H1 (cell line): ENCODE measurements around the gene WDR37. TPM values are rescaled to one million over a fixed set of nuclear protein-coding genes. Genes with fewer than 3 reads are reported as not detected.

Experiments used
- CTCF ChIA-PET: fragments of 300-600 bp; sonication (Branson Sonifier 250); formaldehyde crosslinking; loops from one replicate; lab custom pipeline; 2021; ENCODE audit not compliant: partially characterized antibody; lab: Charles Lee
- POLR2A ChIA-PET: fragments of 300-600 bp; sonication (Branson Sonifier 250); formaldehyde crosslinking; loops from one replicate; lab custom pipeline; 2021; ENCODE audit warnings: inconsistent platforms; ENCODE audit not compliant: partially characterized antibody; lab: Charles Lee
- DNase-seq, 2 experiments: peaks; one replicate each; pipeline versions ENCODE4 v3.0.0 to v3.0.0-alpha.2; 2010 to 2022; ENCODE audit warnings: low spot score in 2 of 2, low read depth in 1 of 2, mixed read lengths in 1 of 2
- FAIRE-seq: peaks from 2 replicates; lab custom pipeline; 2011; peaks lifted over from hg19 to GRCh38; lab: Jason Lieb, UNC
- H2AFZ ChIP-seq: 2 replicates; pipeline ENCODE4 v1.8.1; 2012; ENCODE audit warnings: low read length, inconsistent platforms
- H2AK5ac ChIP-seq: 2 replicates; pipeline ENCODE4 v1.6.1; 2013; ENCODE audit warnings: low read depth, low read length
- H2BK120ac ChIP-seq: replicated peaks from 2 replicates; pipeline ENCODE3; 2013; ENCODE audit warnings: low read depth, low read length, inconsistent platforms
- H2BK12ac ChIP-seq: 2 replicates; pipeline ENCODE4 v1.6.1; 2013; ENCODE audit warnings: low read depth, low read length
- H2BK15ac ChIP-seq: 2 replicates; pipeline ENCODE4 v1.6.1; 2013; ENCODE audit warnings: low read length
- H2BK20ac ChIP-seq: 2 replicates; pipeline ENCODE4 v1.6.1; 2013; ENCODE audit warnings: low read length
- H2BK5ac ChIP-seq: 2 replicates; pipeline ENCODE4 v1.6.1; 2013; ENCODE audit warnings: low read depth, low read length
- H3K14ac ChIP-seq: 2 replicates; pipeline ENCODE4 v1.6.1; 2013; ENCODE audit warnings: inconsistent platforms; ENCODE audit not compliant: insufficient read length
- H3K18ac ChIP-seq: 2 replicates; pipeline ENCODE4 v1.6.1; 2013; ENCODE audit warnings: low read length; ENCODE audit errors: extremely low read depth
- H3K23ac ChIP-seq: 2 replicates; pipeline ENCODE4 v1.6.1; 2013; ENCODE audit warnings: inconsistent platforms; ENCODE audit not compliant: insufficient read length
- H3K23me2 ChIP-seq: 2 replicates; pipeline ENCODE4 v1.6.1; 2013; ENCODE audit warnings: low read depth, low read length
- H3K27ac ChIP-seq: 2 replicates; pipeline ENCODE4 v1.6.1; 2011; ENCODE audit warnings: low read depth, low read length, inconsistent platforms
- H3K27me3 ChIP-seq, 4 experiments: replicated peaks in 1 of 4; 1 replicate in 1 of 4; 2 replicates in 3 of 4; pipeline versions ENCODE4 v1.6.1 to v1.8.1; 2011 to 2013; ENCODE audit warnings: low read length in 3 of 4, mild to moderate bottlenecking in 3 of 4, inconsistent platforms in 2 of 4, mixed read lengths in 2 of 4, moderate library complexity in 1 of 4; ENCODE audit not compliant: control insufficient read depth in 3 of 4, insufficient read depth in 3 of 4; ENCODE audit errors: extremely low read depth in 1 of 4
- H3K36me3 ChIP-seq, 4 experiments: 2 replicates each; pipeline versions ENCODE4 v1.6.1 to v1.8.1; 2011 to 2013; ENCODE audit warnings: mild to moderate bottlenecking in 4 of 4, low read length in 3 of 4, moderate library complexity in 2 of 4, control low read depth in 1 of 4, inconsistent platforms in 1 of 4; ENCODE audit not compliant: insufficient read depth in 4 of 4, control insufficient read depth in 2 of 4
- H3K4ac ChIP-seq: replicated peaks from 2 replicates; pipeline ENCODE3; 2013; ENCODE audit warnings: low read length, low read depth, mixed read lengths, inconsistent platforms; ENCODE audit not compliant: insufficient read length
- H3K4me1 ChIP-seq, 4 experiments: replicated peaks in 1 of 4; 1 replicate in 1 of 4; 2 replicates in 3 of 4; pipeline versions ENCODE4 v1.6.1 to v1.8.1; 2011 to 2013; ENCODE audit warnings: low read length in 3 of 4, inconsistent platforms in 2 of 4, mixed read lengths in 1 of 4; ENCODE audit not compliant: insufficient read depth in 4 of 4, control insufficient read depth in 3 of 4
- H3K4me2 ChIP-seq, 2 experiments: 2 replicates each; pipeline versions ENCODE4 v1.6.1 to v1.8.1; 2011 to 2013; ENCODE audit warnings: low read depth in 2 of 2, low read length in 2 of 2, control low read depth in 1 of 2, inconsistent platforms in 1 of 2, mild to moderate bottlenecking in 1 of 2; ENCODE audit not compliant: insufficient read depth in 1 of 2
- H3K4me3 ChIP-seq, 4 experiments: fragments of 200-600, 300-600 bp in 1 of 4; sonication (generic), shearing (Covaris generic), sonication (Bioruptor Twin) in 1 of 4; 2 replicates each; pipeline versions ENCODE4 v1.5.1 to v1.8.1; 2011 to 2016; ENCODE audit warnings: low read length in 4 of 4, low read depth in 3 of 4, control low read depth in 2 of 4, inconsistent platforms in 2 of 4, mild to moderate bottlenecking in 2 of 4, mixed read lengths in 1 of 4, moderate library complexity in 1 of 4; ENCODE audit not compliant: insufficient read depth in 2 of 4; ENCODE audit errors: extremely low read depth in 1 of 4
- H3K56ac ChIP-seq: replicated peaks from 2 replicates; pipeline ENCODE3; 2013; ENCODE audit warnings: low read depth, mild to moderate bottlenecking, mixed read lengths, low read length, inconsistent platforms; ENCODE audit not compliant: insufficient read length
- H3K79me1 ChIP-seq: 2 replicates; pipeline ENCODE4 v1.6.1; 2013; ENCODE audit warnings: low read depth, low read length, control low read depth
- H3K79me2 ChIP-seq, 2 experiments: 2 replicates each; pipeline versions ENCODE4 v1.6.1 to v1.8.1; 2012 to 2013; ENCODE audit warnings: low read length in 2 of 2, mild to moderate bottlenecking in 2 of 2, inconsistent platforms in 1 of 2; ENCODE audit not compliant: insufficient read depth in 2 of 2, control insufficient read depth in 1 of 2
- H3K9ac ChIP-seq, 4 experiments: replicated peaks in 1 of 4; 1 replicate in 1 of 4; 2 replicates in 3 of 4; pipeline versions ENCODE4 v1.6.1 to v1.8.1; 2011 to 2013; ENCODE audit warnings: low read depth in 3 of 4, low read length in 3 of 4, control low read depth in 2 of 4, mild to moderate bottlenecking in 2 of 4, moderate library complexity in 2 of 4, inconsistent platforms in 1 of 4; ENCODE audit errors: extremely low read depth in 1 of 4
- H3K9me3 ChIP-seq, 2 experiments: 2 replicates each; pipeline versions ENCODE4 v1.6.1 to v1.8.1; 2012 to 2013; ENCODE audit warnings: mild to moderate bottlenecking in 2 of 2, moderate library complexity in 2 of 2, control low read depth in 1 of 2, inconsistent platforms in 1 of 2, low read depth in 1 of 2, low read length in 1 of 2, mixed read lengths in 1 of 2; ENCODE audit not compliant: insufficient read depth in 2 of 2
- H4K20me1 ChIP-seq, 2 experiments: replicated peaks in 1 of 2; 2 replicates each; pipeline versions ENCODE3 to v1.8.1; 2011 to 2013; ENCODE audit warnings: inconsistent platforms in 2 of 2, low read length in 2 of 2, mild to moderate bottlenecking in 1 of 2; ENCODE audit not compliant: insufficient read depth in 2 of 2, control insufficient read depth in 1 of 2
- H4K5ac ChIP-seq: 2 replicates; pipeline ENCODE4 v1.6.1; 2013; ENCODE audit warnings: low read length, low read depth, mixed read lengths, inconsistent platforms; ENCODE audit not compliant: insufficient read length
- H4K8ac ChIP-seq: 2 replicates; pipeline ENCODE4 v1.8.0; 2013; ENCODE audit warnings: mild to moderate bottlenecking, moderate library complexity, low read length, inconsistent platforms; ENCODE audit not compliant: insufficient read depth; ENCODE audit errors: extremely low read depth
- H4K91ac ChIP-seq: replicated peaks from 2 replicates; pipeline ENCODE3; 2013; ENCODE audit warnings: low read length, mixed read lengths, inconsistent platforms; ENCODE audit not compliant: insufficient read length
- CEBPB ChIP-seq: IDR thresholded peaks from 2 replicates; pipeline ENCODE4 v1.6.1; 2012; ENCODE audit warnings: low read depth, low read length
- CTCF ChIP-seq, 3 experiments: IDR thresholded peaks; 1 replicate in 2 of 3; 2 replicates in 1 of 3; pipeline versions ENCODE4 v1.5.1 to v1.6.1; 2011; ENCODE audit warnings: low read length in 3 of 3, mild to moderate bottlenecking in 3 of 3, inconsistent platforms in 2 of 3, low read depth in 1 of 3, moderate library complexity in 1 of 3; ENCODE audit not compliant: insufficient read depth in 1 of 3; ENCODE audit errors: control extremely low read depth in 1 of 3
- MAFK ChIP-seq: IDR thresholded peaks from 2 replicates; pipeline ENCODE4 v1.6.1; 2012; ENCODE audit warnings: low read depth, mild to moderate bottlenecking, improper control_type of control experiment, low read length
- POLR2AphosphoS5 ChIP-seq: IDR thresholded peaks from 2 replicates; pipeline ENCODE4 v1.6.1; 2011; ENCODE audit warnings: low read depth, low read length
- SIN3A ChIP-seq, 2 experiments: IDR thresholded peaks in 1 of 2; conservative IDR thresholded peaks in 1 of 2; 2 replicates each; pipeline ENCODE4 v1.6.1; 2011 to 2012; ENCODE audit warnings: low read length in 2 of 2, improper control_type of control experiment in 1 of 2, low read depth in 1 of 2, mild to moderate bottlenecking in 1 of 2
- SIRT6 ChIP-seq: IDR thresholded peaks from one replicate; pipeline ENCODE4 v1.7.1; 2012; ENCODE audit warnings: low read length, inconsistent platforms
- WGBS, 2 experiments: shearing (Covaris generic) in 1 of 2; methylation state at CpG; one replicate each; pipeline versions ENCODE4 v1.1.6 to v1.1.7; 2013 to 2015; ENCODE audit warnings: low lambda C conversion rate in 2 of 2, mixed read lengths in 2 of 2, inconsistent platforms in 1 of 2, low coverage in 1 of 2, missing lambda C conversion rate in 1 of 2; ENCODE audit not compliant: insufficient replicate concordance in 2 of 2, insufficient coverage in 1 of 2, insufficient read length in 1 of 2; ENCODE audit errors: extremely low coverage in 1 of 2, missing lambda C conversion rate in 1 of 2; 5-methylcytosine and 5-hydroxymethylcytosine counted together
- polyA plus RNA-seq, 7 experiments: library from polyadenylated mRNA; depleted of rRNA in 3 of 7; stranded (reverse) in 5 of 7; unstranded in 2 of 7; fragments of >200 nt in 5 of 7; fragments of 200-250 nt in 2 of 7; gene quantifications; 1 replicate in 5 of 7; 2 replicates in 1 of 7; 4 replicates in 1 of 7; pipeline versions ENCODE4 v1.2.1 to v1.2.3, GENCODE V29; 2011 to 2013; ENCODE audit warnings: missing spikeins in 2 of 7, mixed read lengths in 2 of 7
- total RNA-seq: library from RNA; stranded (reverse); fragmentation: NEBNext Ultra II Directional; extraction: Animal tissue kit (Norgen Biotek cat#: 25700); gene quantifications from 2 replicates; pipeline ENCODE4 v1.2.1, GENCODE V29; 2021

WDR37 gene
- total and polyA plus RNA-seq, 2 of the 8 experiments (the other 6 are each of a cell fraction or from before 2014, with no cell fraction given) = 9.6 to 12.0 TPM

GRCh38 chr10:1050554-1050953 lies 5.6 kb upstream of the WDR37 start:
- Histone ChIP-seq H3K4me2 (peak overlapping the region; percentile 75 to 76), H3K18ac (no peak overlapping the region), H3K4me3 (peak overlapping the region; percentile 79 to 98 (median 95); a peak in 6 of 8 replicates), H2BK20ac (no peak overlapping the region), H4K91ac (no peak overlapping the region), H2BK5ac (no peak overlapping the region), H4K5ac (no peak overlapping the region), H3K36me3 (peaks cover 0 to 28% (median 2%) of the 10 kb centered on the region in 4 experiments; a peak in 3 of 8 replicates), H3K9me3 (no peaks in the 10 kb centered on the region), H3K79me1 (peaks cover 1% of the 10 kb centered on the region; the same call in 1 of the 2 replicates), H3K4ac (no peak overlapping the region), H3K27me3 (no peaks in the 10 kb centered on the region), H2BK120ac (no peak overlapping the region), H2AK5ac (no peak overlapping the region), H3K27ac (no peak overlapping the region), H2BK12ac (no peak overlapping the region), H3K56ac (no peak overlapping the region), H2AFZ (no peak overlapping the region), H3K9ac (no peak overlapping the region), H3K79me2 (peaks cover 21 to 79% of the 10 kb centered on the region in 2 experiments), H3K23ac (no peak overlapping the region), H4K8ac (no peak overlapping the region), H2BK15ac (no peak overlapping the region), H3K23me2 (no peaks in the 10 kb centered on the region; the same call in 1 of the 2 replicates), H3K4me1 (peaks cover 2 to 8% (median 3%) of the 10 kb centered on the region in 4 experiments; a peak in 4 of 7 replicates), H4K20me1 (peaks cover 6 to 20% of the 10 kb centered on the region in 2 experiments), H3K14ac (no peak overlapping the region)
- DNase-seq (no peak), FAIRE-seq (no peak)
- 51% methylated on average over 4 of the region's 4 CpGs; no CpG with 5 or more reads in 1 of the 2 experiments for WGBS, 2 experiments
- CTCF ChIA-PET = interaction anchor here (0.6 to 0.9 kb wide), 2 partner anchors 33 to 71 kb away, joined by 3 to 5 read pairs; no protein-coding TSS in a partner anchor
- TF ChIP-seq CEBPB = peak; percentile 62
- peak; percentile 39; the same call in 1 of the 2 replicates for TF ChIP-seq POLR2AphosphoS5
- no peak for TF ChIP-seq SIRT6
- TF ChIP-seq MAFK = no peak
- peak in 2 of 3 experiments; percentile 17 to 26; a peak in 2 of 4 replicates for TF ChIP-seq CTCF (IDR thresholded peaks at IDR 0.05; ENCODE audit: control extremely low read depth in 1 of 3, insufficient read depth in 1 of 3, low read depth in 1 of 3, low read length in 3 of 3)
- peak in 1 of 2 experiments; percentile 75; a peak in 1 of 4 replicates for TF ChIP-seq SIN3A (conservative IDR thresholded peaks at IDR 0.05 in 1 of 2, IDR thresholded peaks at IDR 0.05 in 1 of 2; ENCODE audit: low read depth in 1 of 2, low read length in 2 of 2)
- POLR2A ChIA-PET = interaction anchor here (0.6 to 2.9 kb wide), 6 partner anchors 9 to 120 kb away, joined by 3 to 22 read pairs (median 4); partner anchors contain the start of gene GTPBP4
